ENCODE results near the gene C16orf92.
"Not testable (repeated sequence)": the region's sequence is repeated elsewhere in the genome, so short reads cannot be mapped to it uniquely, and the experiment has no call there.

C16orf92 gene

DNA sequence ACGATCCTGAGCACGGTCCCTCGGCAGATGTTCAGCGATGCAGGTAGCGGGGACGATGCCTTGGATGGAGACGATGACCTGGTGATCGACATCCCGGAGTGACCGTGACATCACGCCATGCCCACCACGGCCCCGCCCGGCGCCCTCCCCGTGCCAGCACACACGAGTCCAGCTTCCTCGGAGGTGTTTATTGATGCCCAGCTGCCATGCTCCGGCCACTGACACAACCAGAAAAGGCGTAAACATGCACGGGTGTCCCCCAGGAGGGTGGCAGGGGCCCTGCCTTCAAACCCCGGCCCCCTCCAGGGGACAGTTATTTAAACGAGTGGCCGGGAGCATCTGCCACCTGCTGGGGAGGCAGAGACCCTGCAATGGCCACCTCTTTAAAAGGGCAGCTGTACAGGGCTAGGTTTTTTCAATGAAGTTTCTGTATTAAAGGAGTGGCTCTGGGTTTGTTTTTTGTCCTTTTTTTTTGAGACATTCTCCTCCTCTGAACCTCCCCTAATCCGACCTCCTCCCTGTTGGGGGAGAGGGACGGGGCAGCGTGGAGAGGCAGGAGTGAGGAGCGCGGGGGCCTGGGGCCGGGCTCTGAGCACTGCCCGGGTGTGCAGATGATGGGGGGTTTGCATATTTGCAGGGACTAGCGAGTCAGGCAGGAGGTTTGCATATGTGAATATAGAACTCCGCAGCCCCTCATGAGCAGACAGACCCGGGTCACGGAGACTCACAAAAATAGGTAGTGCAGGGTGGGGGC is 17.5 kb upstream of the C16orf92 start:
- no peak for DNase-seq

DNA sequence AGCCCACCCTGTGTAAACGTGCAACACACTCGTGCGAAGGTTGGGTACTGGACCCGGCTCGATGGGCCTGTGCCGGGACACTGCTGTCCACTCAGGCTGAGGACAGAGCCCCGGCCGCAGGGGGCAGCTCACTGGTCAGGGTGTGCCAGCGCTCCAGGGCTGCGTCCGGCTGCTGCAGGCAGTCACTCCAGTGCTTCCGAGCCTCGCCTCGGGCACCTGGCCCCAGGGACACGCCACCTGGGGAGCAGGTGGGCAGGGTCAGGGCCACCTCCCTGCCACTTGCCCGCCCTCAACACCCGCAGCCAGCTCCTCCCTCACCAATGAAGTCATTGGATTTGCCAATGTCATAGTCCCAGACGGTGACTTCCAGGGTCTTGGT is 16.9 kb upstream of the C16orf92 start:
- no peak for DNase-seq

DNA sequence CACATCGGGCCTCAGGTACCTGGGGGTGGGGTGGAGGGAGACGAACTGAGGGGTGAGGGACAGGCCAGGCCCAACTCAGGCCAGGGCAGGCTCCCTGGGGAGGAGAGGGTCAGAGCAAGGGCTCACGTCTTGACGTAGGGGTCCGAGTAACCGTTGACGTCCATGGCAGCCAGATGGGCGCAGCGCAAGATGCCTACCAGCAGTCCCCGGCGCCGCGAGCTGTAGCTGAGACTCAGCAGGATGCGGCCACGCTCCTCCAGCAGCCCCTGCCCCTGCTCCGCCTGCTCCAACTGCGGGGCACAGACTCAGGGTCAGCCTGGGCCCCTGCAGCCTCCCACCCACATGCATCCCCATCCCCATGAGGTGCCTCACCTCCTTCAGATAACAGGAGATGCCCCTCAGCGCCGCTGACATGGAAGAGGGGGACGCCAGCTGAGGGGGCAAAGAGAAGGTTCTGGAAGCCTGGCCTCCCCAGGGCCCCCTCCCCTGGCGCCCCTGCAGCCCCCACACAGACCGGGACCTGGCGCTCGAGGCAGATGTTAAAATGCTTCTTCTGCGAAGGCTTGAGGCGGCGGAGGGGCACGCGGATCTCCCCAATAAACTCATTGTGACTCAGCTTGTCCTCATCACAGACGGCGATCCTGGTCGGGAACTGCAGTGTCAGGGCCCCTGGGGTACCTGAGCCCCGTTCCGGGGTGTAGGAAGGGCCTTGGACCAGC is 16.2 kb upstream of the C16orf92 start:
- no peak for DNase-seq

DNA sequence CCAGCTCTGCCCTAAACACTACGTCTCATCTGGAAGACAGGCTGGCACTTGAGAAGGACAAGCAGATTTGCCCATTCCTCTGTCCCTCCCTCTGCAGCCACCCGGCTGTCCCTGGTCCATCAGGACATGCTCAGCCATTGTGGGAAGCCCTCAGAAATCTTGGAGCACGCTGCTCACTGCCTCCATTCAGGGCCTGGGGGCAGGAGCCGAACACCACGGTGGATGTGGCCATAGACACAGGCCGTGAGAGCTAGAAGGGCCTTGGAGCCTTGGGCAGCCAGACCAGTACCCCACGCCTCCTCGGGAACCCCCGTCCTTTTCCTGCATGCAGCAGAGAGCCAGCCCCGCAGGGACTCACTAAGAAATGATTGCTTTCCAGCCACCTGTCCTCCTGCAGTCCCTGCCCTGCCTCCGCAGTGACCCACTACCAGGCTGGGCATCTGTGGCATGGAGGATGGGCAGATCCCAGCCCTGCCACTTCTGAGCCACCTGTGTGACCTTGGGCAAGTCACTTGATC is 15.6 kb upstream of the C16orf92 start:
- DNase-seq: no peak

DNA sequence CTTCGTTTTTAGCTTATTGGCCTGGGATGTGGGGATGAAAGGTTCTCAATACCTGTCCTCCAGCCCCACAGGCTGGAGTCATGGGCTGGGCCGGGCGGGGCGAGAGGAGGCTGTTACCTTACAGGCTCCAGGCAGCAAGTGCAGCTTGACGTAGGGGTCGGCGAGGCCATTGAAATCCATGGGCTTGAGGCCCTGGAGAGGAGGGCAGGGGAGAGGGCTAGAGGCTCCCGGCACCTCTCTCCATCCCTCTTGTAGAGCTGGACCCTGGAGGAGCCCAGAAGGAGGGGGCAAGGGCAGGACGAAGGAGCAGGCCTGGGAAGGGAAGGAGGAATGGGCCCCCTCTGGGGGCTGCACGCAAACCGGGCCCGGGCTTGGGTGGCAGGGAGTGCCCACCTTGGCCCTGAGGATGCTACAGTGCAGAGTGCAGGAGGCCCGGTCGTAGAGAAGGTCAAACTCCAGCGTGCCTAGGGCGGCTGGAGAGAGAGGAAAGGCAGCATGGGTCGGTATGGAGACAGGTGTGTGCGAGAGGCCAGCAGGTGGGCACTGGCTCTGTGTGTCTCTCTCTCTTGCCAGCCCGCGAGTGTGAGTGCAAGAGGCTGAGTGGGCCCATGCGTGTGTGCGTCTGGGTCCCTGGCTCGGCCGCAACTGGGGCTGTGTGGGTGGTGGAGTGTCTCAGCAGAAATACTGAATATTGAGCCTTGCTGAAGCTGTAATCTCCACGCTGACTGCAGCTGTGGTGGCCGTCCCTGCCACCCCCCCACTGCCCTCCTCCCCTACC is 13.7 kb upstream of the C16orf92 start:
- no peak for DNase-seq

DNA sequence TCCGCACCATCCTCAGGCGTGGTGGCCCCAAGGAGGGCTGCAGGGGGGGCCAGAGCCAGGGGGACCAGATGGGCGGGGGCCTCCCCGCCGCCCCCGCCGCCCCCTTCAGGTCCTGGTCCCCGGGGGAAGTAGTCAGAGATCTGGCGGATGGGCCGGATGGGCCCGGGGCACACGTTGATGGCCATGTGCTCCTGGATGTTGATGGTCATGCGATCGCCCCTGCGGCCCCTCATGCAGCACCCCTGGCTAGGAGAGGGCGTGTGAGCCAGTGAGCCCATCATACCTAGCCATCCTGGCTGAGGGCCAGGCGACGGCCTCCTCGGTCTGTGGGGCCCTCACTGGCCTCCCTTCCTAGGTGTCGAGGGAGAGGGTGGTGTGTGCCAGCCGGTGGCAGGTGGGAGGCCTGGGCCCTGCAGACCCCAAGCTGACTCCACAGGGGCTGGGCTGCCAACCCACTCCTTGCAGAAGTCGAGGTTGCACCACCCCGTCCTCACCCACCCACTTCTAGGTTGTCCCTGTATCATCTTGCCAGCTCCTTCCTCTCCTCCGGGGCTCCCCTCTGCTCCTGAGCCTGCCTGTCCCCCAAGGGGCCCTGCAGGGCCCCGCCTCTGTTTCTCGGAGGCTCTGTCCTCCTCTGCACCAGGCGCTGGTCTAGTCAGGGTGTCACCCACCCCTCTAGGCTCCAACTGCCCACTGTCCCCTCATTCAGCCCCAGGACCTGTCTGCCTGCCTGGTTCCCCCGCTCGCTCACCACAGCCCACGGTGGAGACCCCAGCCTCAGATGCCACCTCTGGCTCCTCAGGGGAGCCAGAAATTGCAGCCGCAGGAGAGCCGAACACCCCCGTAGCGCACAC is 12.8 kb upstream of the C16orf92 start:
- DNase-seq: no peak

DNA sequence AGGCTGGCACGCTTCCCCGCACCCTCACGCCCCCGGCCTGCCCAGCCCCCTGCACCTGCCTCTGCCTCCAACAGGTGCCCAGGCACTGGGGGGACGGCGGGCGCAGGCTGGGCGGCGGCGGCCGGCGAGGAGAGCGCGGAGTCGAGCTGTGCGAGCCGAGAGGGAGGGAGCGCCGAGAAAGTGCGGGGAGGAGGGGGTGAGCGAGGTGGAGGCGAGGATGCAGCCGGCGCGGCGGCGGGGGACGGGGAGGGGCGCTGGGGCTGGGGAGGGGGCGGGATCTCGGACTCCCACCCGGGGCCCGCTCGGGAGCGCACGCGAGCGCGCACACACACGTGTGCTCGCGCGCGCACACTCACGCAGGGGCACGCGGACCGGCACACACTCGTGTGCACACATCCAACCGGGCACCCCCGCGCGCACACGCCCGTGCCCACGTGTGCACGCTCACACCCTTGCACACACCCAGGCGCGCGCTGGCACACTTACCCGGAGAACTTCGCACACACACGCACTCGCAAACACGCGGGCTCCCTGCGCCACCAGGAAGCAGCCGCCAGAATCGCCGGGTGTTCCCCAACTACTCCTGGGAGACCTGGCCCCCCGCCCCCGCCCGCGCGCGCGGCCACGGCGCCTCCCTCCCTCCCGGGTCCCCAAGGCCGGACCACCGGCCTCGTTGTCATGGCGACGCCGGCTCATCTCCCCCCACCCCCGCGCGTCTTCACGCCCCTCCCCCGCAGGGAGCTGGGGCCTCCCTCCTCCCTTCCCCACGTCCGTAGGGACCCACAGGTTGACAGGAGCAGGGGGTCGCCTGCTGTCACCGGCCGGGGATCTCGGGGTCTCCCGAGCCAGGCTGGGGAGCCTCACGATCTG is 11.9 kb upstream of the C16orf92 start, which contains the start of gene DOC2A:
TSS of gene DOC2A (minus strand) at position 184 of the 870 bp plus-strand sequence. CDS start 805 bp downstream, outside the sequence.
- no peak for DNase-seq

DNA sequence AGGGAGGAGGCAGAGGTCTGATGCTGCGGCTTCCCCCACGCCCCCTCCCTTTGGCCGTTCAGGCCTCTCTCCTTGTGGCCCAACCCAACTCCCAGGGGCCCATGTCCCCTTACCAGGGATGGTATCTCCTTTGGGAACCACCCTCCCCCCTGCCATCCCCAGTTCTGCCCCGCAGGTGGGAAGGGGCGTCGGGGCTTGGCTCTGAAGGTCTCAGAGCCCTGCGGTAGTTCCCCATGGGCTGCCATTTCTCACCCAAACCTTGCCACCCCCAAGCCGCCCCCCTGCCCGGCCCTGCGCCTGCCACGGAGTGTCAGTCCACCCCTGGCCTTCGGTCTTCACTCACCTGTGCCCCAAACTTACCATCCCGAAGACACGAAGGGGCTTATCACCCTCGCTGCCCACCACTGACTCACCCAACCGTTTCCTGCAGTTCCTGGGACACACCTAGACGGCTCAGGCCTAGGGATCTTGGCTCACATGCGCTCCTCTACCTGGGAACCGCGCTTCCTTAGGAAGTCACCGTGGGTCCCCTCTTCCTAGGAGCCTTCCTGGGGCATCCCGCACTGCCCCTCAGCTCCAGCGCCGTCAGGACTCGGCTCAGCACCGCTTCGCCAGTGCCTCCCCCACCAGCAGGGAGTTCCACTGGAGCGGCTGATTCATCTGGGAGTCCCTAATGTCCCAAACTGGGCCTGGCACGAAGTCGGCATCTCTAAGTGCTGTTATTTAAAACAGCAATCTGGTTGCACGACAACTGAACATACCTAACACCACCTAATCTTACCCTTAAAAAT is 11.1 kb upstream of the C16orf92 start:
- DNase-seq: no peak

DNA sequence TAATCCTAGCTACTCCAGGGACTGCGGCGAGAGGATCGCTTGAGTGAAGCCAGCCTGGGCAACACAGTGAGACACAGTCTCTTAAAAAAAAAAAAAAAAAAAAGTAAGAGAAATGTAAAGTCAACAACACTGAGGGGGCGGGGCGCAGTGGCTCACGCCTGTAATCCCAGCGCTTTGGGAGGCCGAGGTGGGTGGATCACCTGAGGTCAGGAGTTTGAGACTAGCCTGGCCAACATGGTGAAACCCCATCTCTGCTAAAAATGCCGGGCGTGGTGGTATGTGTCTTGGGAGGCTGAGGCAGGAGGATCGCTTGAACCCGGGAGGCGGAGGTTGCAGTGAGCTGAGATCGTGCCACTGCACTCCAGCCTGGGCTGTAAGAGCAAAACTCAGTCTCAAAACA is 10.4 kb upstream of the C16orf92 start:
- not testable (repeated sequence) for DNase-seq

DNA sequence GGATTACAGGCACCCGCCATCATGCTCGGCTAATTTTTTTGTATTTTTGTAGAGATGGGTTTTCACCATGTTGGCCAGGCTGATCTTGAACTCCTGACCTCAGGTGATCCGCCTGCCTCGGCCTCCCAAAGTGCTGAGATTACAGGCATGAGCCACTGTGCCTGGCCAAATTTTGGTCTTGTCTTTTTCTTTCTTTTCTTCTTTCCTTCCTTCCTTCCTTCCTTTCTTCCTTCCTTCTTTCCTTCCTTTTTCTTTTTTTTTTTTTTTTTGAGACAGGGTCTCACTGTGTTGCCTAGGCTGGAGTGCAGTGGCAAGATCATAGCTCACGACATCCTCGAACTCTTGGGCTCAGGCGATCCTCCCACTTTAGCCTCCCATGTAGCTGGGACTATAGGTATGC is 7.5 kb upstream of the C16orf92 start:
- not testable (repeated sequence) for DNase-seq

DNA sequence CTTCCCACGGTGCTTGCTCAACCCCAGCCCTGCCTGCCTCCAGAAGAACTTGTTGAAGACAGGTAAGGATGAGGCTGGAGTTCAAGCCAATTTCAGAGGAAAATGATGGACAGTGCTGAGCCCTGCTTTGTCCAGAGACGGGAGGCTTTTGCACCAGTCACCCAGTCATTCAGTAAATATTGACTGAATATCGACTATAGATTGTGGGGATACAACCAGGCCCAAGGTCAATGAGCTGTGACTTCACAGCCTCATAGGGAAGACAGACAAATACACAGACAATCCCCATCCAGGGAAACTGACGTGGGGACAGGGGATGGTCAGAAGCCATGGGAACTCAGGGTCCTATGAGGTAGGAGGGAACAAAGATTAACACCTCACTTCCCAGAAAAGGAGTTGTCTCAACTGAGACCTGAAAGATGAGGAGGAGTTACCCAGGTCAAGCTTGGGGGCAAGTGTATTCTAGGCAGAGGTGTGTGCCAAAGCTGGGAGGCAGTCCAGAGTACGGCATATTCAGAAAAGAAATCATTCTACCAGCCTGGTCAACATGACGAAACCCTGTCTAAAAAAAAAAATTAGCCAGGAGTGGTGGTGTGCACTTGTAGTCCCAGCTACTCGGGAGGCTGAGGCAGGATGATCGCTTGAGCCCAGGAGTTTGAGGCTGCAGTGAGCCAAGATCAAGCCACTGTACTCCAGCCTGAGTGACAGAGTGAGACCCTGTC is 6.3 kb upstream of the C16orf92 start:
- no peak for DNase-seq

DNA sequence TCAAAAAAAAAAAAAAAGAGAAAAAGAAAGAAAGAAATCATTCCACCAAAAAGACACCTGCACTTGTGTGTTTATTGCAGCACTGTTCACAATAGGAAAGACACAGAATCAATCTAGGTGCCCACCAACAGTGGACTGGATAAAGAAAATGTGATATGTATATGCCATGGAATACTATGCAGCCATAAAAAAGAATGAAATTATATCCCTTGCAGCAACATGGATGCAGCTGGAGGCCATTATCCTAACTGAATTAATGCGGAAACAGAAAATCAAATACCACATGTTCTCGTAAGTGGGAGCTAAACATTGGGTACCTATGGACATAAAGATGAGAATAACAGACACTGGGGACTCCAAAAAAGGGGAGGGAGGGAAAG is 5.7 kb upstream of the C16orf92 start:
- no peak for DNase-seq

DNA sequence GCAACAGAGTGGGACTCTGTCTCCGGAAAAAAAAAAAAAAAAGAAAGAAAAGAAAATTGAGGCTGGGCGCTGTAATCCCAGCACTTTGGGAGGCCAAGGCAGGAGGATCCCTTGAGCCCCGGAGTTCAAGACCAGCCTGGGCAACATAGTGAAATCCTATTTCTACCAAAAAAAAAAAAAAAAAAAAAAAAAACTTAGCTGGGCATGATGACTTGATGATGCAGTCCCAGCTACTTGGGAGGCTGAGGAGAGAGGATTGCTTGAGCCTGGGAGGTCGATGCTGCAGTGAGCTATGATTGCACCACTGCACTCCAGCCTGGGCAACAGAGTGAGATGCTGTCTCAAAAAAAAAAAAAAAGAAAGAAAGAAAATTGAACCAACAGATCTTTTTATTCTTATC is 5.1 kb upstream of the C16orf92 start:
- DNase-seq: not testable (repeated sequence)

DNA sequence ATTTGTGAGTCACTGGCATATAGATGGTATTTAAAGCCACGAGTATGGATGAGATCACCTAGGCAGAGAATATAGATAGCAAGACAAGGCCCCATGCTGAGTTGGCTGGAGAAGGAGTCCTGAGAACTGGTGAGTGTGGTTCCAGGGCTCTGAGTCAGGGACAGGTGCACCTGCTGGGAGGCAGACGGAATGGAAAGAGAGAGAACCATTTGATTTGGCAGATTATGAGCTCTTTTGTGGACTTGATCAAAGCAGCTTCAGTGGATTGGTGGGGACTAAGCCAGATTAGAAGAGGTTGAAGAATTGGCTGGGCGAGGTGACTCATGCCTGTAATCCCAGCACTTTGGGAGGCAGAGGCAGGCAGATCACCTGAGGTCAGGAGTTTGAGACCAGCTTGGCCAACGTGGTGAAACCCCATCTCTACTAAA is 4.3 kb upstream of the C16orf92 start:
- DNase-seq: no peak

DNA sequence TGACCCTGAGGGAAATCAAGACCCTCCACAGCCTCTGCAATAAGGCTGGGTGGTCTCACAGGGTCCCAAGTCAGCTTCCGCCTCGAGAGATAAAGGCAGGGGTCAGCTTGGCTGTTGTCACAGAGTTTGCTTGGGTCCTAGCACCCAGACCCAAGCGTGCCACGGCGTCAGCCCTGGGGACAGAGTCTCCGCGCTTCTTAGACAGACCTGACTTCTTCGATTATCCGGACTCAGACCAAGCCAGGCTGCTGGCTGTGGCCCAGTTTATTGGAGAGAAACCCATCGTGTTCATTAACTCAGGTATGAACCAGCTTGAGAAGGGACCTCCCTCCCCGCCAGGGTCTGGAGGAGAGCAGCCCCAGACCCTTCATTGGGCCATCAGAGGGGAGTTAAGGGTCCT is 588 bp downstream of the C16orf92 start:
- DNase-seq: no peak

DNA sequence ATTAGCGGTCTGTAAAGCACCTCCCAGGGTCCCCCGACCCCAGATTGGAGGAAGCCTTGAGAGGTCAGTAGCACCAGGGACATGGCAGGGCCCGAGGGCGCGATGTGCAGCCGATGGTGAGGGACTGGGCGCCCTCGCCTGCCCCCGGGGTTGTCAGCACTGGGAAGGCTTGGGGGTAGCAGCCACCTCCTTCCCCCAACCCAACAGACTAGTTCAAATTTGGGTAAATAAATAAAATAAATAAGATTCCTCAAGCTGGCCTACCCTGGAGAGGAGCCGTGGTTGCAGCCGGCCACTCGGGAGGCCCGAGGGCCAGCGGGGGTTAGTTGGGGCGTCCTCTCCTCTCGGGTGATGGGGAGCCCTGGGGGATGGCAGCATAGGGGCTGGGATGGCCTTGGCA is 1.5 kb downstream of the C16orf92 start:
- DNase-seq: no peak

DNA sequence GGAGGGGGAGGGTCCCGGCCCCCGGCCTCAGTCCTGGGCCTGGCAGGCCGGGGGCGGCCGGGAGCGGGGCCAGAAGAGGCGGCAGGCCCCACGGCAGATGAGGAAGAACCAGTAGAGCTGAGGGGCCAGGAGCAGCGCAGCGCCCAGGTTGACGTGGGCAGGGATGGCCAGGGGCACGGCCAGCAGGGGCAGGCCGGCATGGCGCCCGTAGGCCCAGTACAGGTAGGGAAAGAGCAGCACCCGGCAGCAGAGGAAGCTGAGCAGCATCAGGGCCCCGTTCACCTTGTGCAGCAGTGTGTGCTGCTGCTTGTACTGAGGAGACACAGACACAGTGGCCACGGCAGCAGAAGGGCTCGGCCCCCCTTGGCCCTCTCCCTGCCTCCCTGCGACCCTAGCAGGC is 2.2 kb downstream of the C16orf92 start:
- DNase-seq: no peak

DNA sequence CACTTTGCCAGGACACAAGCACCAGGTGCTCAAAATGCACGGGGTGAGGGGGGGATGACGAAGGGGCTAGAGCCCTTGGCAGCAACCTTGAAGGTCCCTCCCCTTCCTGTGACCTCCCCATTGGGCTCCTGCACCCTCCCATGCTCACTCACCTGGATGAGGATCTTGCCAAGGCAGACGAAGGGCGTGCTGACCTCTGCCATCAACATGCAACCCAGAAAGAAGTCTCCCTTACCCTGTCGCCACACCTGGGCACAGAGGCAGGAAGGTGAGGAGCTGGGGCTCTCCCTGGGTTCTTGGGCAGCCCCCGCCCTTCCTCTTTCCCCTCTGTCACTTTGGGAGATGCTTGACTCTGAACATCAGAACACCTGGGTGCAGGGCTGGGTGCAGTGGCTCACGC is 2.6 kb downstream of the C16orf92 start:
- DNase-seq: no peak

DNA sequence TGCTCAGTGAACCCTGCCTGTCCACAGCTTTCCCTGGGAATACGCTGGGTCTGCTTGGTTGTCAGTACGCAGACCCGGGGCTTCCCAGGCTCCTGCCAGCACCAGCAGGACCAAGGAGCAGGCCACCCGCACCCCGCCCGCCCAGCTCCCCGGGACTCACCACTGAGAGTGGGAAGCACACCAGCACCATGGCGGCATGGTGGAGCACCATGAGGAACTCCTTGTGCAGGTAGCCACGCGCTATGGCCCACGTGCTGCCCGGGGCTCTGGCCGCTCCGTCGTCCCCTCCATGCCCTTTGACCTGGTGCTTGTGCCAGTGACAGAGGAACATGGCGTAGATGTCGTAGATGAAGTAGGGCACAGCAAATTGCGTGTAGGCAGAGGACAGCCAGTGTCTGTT is 3.5 kb downstream of the C16orf92 start:
- DNase-seq: no peak

Data from amniotic stem cell (primary cell).